ENCODE results near the gene CDK14.
"Not testable (repeated sequence)": the region's sequence is repeated elsewhere in the genome, so short reads cannot be mapped to it uniquely, and the experiment has no call there.

CDK14 gene

GRCh38 chr7:91135300-91135699 lies 539.2 kb downstream of the CDK14 start:
- no peak for DNase-seq

GRCh38 chr7:91135703-91136430 lies 539.7 kb downstream of the CDK14 start:
- no peak for DNase-seq

- DNase-seq = no peak
Measured at GRCh38 chr7:91137153-91137787, 541.1 kb downstream of the CDK14 start.

GRCh38 chr7:91137788-91138368 lies 541.8 kb downstream of the CDK14 start:
- DNase-seq = no peak

- DNase-seq = no peak
Measured at GRCh38 chr7:91140286-91140685, 544.2 kb downstream of the CDK14 start.

- DNase-seq = peak; percentile 16 to 46
Measured at GRCh38 chr7:91140982-91141381, 544.9 kb downstream of the CDK14 start.

- DNase-seq = no peak
Measured at GRCh38 chr7:91142743-91143142, 546.6 kb downstream of the CDK14 start.

- no peak for DNase-seq
Measured at GRCh38 chr7:91149341-91150246, 553.5 kb downstream of the CDK14 start.

GRCh38 chr7:91151916-91152315 lies 555.8 kb downstream of the CDK14 start:
- DNase-seq = no peak

- DNase-seq = no peak
Measured at GRCh38 chr7:91156316-91157185, 560.4 kb downstream of the CDK14 start.

GRCh38 chr7:91157579-91158320 lies 561.6 kb downstream of the CDK14 start:
- DNase-seq = no peak

GRCh38 chr7:91162436-91162835 lies 566.3 kb downstream of the CDK14 start:
- DNase-seq = peak; percentile 15 to 27

- DNase-seq = no peak
Measured at GRCh38 chr7:91164506-91164905, 568.4 kb downstream of the CDK14 start.

GRCh38 chr7:91165006-91165845 lies 569.1 kb downstream of the CDK14 start:
- peak; percentile 88 to 91 for DNase-seq

- DNase-seq = no peak
Measured at GRCh38 chr7:91165846-91166230, 569.7 kb downstream of the CDK14 start.

- DNase-seq = no peak
Measured at GRCh38 chr7:91168871-91169829, 573.0 kb downstream of the CDK14 start.

GRCh38 chr7:91169830-91170191 lies 573.7 kb downstream of the CDK14 start:
- no peak for DNase-seq

- not testable (repeated sequence) for DNase-seq
Measured at GRCh38 chr7:91173265-91173664, 577.1 kb downstream of the CDK14 start.

- DNase-seq = peak in 1 of 2 donors; percentile 23
Measured at GRCh38 chr7:91180746-91181145, 584.6 kb downstream of the CDK14 start.
